Activated CD4-positive, CD25-positive, alpha-beta regulatory T cell (primary cell): ENCODE measurements around the gene LMBR1.

Experiments
- DNase-seq, 4 experiments: peaks; one replicate each; lab custom pipeline; 2025; lab: John Stamatoyannopoulos, UW

LMBR1 gene

DNA sequence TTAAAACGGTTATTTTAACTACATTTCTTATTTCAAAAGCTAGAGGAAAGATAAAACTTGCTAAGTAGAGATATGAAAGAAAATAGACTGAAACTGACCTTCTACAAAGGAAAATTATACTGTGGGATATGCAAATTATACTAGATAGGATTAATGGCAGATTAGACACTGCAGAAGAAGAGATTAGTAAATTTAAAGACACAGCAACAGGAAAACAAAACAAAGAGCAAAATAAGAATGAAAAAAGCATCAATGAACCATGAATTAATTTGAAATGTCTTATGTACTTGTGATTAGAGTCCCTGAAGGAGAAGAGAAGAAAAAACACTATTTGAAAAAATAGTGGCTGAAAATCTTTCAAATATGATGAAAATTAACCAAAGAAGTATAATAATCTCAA, 200.1 kb downstream of the LMBR1 start:
- DNase-seq, result no peak

DNA sequence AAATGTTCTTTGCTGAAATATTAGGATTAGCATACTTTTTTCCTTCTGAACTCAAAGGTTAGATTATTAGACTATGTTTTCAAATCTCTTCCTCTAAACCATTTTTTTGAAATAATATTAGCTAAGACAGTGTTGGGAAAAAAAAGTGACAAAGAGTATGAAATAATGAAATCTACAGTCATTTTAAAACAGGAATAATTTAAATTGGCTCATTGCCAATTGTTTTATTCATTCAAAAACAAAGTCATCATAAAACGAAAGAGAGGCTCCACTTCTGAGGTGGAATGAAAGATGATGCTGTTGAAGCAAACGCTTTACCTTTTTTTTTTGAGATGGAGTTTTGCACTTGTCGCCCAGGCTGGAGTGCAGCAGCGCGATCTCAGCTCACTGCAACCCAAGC, 201.2 kb downstream of the LMBR1 start:
- DNase-seq, result no peak

DNA sequence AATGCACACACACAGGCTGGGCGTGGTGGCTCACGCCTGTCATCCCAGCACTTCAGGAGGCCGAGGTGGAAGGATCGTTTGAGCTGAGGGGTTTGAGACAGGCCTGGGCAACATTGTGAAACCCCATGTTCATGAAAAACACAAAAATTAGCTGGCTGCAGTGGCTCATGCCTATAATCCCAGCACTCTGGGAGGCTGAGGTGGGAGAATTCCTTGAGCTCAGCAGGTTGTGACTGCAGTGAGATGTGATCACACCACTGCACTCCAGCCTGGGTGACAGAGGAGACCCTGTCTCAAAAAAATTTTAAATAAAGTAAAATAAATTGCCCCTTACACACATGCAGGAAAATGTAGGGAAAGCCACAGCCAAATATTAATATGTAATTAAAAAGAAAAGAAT, 208.3 kb downstream of the LMBR1 start:
- DNase-seq, result no peak

DNA sequence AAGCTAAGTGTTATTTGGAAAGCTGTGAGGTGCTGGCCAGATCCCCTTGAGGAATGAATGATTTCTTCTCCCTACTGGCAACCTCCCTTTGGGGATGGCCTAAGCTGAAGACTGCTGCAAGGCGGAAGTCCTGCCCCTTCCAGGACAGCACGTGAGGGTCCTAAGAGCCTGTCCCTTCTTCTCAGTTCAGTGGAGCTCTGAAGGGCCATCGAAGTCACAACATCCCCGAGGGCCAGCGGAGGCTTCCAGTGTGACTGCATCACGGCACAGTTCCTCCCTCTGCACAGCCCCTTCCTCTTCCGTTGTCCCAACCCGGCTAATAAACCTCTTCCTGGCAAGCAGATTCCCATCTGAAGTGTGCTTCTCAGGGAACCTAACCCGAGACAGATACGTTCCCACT, 208.7 kb downstream of the LMBR1 start:
- DNase-seq, result no peak

DNA sequence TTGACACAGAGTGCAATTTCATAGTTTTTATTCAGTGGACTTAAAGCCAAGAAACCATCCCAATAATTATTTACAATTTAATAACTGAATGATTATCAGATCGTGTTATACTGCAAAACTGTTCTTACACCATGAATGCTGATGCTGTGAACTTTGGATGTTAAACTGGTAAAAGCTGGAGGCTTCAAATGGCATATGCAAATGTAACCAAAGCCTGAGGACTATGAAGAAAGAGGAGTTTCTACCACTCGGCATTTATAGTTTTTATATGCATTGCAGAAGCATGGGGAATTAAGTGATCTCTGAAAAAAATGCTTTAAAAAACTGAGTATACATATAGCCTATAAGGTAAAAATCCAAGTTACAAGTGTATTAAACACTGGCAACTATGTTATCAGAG, 210.1 kb downstream of the LMBR1 start:
- no peak for DNase-seq

DNA sequence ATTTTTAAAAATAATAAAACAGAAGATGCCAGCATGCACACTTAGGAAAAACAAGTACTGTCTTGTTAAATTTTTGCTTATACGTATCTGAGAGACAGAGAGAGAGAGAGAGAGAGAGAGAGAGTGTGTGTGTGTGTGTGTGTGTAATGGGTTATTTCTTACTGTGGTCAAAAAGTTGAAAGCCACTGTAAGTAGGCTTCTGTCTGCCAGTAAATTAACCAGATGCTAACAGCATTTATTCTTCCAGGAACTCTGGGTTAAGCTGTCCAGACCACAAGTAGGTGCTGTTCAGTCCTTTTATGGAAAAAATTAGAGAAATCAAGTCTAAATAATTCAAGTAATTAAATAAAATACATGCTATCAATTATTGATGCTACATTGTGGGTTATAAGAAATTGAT, 212.7 kb downstream of the LMBR1 start:
- no peak for DNase-seq

DNA sequence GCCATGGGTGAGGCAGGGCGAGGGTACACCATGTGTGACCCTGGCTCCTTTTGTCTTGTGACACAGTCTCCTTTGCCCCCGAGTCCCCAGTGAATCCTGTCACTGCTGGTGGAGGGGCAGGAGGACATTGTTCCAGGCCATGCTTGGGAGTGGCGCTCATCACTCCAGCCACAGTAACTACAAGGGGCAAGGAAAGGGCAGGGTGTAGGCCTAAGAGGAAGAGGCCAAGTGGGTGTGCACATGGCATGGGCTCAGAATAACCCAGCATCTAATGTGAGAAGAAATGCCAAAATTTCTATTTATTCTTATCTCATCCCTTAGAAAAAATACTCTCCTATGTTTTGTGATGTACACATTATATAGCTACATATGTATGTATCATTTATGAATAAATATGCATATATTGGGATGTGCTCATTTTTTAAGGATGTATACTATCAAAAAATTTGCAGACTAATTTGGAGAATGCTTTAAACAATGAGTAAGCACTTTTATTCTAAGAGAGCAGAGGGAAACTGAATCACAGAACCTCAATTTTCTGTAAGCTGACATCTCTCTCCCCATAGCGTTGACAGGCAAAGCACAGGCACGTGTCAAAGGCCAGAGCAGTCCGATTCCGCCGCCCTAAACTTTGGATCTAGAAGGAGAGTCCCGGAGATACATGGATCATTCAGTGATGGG, 215.5 kb downstream of the LMBR1 start:
- DNase-seq, result no peak

DNA sequence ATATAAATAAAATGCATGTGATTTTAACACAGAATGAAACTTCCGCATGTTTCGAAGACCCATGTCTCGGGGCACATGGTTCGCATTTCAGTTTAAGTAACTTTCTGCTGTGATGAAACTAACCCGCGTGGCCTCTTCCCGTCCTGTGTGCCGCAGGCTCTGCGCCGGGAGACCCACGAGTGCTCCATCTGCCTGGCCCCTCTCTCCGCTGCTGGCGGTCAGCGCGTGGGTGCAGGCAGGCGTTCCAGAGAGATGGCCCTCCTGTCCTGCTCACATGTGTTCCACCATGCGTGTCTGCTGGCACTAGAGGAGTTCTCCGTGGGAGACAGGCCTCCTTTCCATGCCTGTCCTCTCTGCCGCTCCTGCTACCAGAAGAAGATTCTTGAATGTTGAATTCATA, 216.7 kb downstream of the LMBR1 start:
- DNase-seq, result no peak

DNA sequence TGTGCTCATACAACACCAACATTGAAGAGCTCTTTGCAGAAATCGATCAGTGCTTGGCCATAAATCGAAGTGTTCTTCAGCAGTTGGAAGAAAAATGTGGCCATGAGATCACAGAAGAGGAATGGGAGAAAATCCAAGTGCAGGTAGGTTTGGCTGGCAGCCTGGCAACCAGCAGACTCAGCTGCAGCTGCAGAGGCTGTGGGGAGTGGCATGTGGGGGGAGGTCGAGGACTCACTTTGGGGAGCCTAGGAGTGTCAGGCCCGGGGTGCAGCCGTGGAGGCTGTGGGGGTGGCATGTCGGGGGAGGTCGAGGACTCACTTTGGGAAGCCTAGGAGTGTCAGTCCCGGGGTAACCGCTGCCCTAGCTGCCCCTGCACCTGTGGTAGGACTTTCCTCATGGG, 217.3 kb downstream of the LMBR1 start:
- no peak for DNase-seq

DNA sequence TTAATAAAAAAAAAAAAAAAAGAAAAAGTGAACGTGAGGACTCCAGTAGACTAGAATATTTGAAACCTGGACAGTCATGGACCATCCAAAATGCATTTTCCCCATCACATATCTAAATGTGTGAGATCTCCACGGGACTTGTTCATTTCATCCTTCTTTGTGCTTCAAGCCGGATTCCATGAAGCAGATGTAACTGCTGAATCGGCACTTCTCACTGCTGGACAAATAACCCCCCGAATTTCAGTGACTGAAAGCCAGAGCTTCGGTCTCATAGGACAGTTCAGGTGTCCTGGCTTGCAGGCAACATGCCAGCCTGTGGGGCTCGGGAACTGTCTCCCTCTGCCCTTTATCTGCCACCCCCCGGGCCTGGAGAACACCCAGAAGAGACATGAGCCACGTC, 219.1 kb downstream of the LMBR1 start:
- no peak for DNase-seq

DNA sequence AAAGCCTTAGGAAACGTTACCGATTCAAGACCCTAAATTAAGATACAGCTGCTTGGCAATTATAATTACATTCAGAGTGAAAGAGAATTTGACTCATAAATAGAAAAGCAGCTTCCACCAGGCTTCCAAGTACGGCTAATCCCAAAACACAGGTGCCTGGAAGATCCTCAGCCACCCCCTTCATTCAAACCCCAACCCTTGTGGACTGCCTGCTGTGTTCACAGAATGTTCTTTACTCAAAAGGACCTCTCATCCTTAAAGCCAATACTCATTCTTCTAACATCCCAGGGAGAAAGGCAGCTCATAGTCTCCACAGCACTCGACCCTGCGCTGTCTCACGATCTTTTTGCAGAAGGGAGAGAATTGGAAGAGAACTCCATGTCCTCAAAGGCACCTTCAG, 219.5 kb downstream of the LMBR1 start:
- no peak for DNase-seq

DNA sequence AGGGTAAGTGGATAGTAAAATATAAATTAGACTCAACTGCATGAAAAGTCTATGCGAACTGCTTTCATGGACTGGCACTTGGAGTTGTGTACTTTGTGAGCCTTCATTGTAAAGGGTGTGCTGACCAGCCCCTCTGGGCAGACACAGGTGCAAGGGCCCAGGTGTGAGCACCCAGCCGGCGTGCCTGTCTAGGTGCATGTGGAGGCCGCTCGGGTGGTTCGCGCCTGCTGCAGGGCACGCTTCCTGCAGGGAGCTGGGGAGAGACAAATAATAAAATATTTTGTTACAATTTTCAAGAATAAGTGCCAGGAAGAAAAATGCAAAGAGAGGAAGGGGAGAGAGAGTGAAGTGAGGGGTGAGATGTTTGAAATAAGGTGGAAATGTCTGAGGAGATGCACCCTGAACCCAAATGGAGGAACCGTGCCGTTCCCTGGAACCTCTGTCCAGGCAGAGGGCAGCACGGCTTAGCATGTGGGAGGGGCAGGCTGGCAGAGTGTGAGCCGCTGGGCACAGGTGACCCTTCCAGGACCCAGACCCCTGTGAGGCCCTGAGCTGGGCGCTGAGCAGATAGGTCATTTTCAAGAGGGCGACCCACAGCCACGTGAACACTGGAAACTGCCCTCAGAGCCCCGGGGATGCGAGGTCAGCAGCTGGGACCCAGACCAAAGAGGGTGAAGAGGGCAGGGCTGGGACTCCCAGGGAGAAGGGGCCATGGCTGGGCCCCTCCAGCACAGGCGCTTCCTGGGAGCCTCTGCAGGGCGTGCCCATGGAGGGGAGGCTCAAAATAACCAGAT, 223.8 kb downstream of the LMBR1 start:
- no peak for DNase-seq

DNA sequence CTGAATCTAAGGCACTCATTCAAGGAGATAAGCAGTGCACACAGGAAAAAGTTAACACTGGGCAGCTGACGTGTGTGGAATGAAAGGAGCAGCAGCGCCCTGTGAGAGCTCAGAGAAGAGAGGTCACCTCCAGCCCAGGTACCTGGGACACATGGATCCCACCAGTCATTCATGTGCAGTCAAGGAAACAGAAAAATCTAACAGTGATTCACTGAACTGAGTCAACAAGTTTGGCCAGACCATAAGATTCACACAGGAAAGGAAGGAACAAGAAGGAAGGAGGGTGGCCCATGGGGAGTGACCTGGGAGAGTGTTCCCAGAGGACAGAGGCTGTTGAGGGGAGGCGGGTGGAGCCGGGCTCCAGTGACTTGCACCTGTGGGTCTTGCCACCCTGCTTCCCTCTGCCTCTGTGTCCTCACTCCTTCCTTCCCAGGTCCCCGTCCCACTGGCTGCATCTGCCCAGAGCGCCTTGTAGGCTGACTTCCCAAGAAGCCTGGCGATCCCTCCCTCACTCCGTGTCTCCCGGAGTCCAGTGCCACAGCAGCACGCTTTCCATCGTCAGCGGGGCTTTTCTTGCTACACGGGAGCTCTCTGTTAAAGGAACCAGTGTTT, 224.7 kb downstream of the LMBR1 start:
- no peak for DNase-seq

DNA sequence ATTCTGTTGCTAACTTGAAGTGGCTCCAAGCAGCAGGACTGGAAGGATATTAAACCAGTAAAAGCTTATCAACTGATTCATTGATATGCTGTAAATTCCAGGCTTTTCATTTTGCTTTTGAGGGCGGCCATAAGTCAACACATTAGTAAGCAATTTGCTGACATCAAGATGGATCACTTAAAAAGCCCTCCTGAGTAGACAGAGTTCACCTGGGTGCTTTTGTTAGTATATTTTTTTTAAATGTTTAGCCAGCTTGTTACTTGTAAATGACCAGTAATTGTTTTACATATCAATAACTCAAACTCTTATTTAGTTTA, 225.9 kb downstream of the LMBR1 start:
- DNase-seq, result no peak

DNA sequence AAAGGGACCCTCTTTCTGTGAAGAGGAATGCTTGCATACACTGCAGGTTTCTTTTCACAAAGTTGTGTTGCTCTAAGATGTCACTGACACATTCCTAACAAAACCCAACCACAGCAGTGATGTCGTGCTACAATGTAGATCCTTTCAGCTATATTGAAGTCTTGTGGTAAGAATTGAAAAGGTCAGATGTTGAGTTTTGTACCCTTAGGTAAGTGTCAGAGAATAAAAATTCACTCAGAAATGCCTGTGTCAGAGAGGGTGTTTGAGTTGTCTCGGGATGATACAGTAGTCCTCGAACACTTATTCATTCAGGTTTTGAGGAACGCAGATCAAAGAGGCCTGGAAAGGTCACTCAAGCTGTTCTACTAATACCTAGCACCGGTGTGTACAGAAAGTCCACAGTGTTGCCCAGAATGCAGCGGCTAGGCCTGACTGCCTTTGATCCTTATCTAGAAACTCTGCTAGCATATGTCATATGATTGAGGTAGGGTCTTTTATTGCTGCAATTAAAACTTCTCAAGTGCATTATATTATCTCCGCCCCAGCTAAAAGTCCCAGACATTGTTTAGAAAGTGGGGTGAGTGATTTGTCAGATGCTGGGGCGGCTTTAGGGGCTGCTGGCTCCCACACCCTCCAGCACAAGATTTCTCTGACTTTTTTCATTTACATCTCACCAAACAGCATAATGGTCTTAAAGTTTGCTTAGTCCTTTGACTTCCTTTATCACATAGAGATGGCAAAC, 226.4 kb downstream of the LMBR1 start:
- DNase-seq, result no peak

DNA sequence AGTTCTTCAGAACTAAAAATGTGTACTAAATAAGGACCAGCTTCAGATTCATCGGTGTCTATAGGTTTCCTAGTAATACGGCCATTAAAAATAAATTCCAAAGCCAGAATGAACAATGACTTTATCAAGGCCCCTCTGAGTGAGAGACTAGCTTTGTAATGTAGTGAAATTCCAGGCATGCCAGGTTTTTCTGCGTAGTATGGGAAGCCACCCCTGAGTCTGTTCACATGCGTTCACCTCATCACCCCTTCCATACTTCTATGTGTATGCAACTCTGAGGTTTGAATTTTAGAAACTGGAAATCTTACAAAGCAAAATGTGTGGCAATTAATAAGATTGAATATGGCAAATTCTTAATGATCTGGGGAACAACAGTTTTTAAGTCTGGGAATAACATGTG, 227.9 kb downstream of the LMBR1 start:
- no peak for DNase-seq

DNA sequence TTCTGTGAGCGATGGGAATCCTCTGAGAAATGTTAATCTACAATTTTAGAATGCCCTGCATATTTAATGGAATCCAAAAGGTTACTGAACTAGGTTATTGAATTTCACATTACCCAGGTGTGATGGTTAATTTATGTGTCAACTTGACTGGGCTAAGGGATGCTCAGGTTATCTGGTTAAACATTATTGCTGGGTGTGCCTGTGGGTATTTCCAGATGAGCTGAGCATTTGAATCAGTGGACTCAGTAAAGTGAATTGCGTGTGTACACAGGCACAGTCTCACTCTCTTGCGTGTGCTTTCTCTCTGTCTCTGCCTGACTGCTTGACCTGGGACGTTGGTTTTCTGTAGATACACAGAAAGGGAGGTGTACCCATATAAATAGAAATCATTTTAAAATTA, 230.7 kb downstream of the LMBR1 start:
- no peak for DNase-seq

DNA sequence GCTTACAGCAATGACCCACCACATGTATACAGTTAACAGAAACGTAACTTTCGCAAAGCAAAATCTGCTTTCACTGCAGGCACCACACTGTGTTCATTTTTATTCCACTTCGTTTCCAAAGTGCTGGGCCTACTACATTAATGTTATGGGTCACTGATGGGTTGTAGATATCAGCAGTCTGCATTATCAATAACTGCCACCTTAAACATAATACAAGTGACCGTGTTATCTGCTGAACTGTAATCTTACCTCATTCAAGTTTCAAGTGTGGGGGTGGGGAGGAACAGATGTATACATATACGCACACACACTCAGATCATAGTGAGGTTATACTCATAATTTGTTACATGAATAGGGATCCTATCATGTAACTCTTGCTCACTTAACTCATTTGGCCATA, 231.3 kb downstream of the LMBR1 start:
- DNase-seq, result no peak

DNA sequence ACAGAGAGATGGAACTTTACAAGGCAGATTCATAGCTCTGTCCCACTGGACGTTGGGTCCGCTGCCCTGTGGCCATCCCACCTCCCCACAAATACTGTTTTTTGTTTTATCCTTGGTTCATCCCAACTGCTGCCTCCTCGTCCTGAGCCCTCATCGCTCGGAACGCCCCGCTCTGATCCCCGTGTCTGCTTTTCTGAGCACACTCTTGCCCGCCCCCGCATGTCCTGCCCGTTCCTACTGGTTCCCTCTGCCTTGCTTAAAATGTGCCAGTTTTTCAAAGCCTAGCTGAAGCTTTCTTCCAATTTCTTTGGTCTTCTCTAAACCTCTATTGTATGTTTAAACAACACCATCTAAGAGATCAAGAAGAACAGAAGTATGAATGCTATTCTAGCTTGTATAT, 233.0 kb downstream of the LMBR1 start:
- no peak for DNase-seq

DNA sequence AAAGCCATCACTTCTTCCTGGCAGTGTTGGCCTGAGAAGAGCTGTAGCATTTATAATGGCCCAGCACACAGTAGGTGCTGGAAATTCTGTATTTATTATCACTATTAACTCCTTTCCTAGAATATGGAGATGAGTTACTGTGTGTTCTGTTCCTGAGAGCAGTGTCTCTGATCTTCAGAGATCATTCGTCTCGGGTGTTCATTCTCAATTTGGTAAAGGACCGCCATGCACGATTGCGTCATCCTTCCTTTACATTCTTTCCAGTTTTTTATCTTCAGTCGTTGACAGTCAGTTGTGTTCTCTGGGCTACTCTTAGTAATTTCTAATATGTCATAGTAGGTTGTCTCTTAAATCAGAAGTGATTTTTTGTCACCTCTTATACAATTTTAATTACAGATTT, 233.8 kb downstream of the LMBR1 start:
- DNase-seq, result no peak

DNA sequence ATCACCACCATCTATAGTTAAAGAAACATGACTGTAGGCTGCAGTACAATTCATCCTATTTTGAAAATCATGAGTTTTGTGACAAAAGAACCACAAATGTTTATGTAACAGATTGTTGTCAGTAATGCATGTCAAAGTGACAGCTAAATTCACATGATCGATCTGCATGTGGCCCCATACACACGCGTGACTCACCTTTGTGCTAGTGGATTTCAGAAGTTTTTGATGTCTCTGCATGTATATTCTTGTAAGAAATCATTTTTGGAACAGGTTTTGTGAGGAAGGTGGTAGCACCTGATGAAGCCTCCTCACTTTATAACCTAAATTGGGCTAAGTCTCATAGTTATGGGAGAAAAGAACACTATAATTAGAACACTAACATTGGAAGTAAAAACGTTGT, 235.3 kb downstream of the LMBR1 start:
- no peak for DNase-seq

DNA sequence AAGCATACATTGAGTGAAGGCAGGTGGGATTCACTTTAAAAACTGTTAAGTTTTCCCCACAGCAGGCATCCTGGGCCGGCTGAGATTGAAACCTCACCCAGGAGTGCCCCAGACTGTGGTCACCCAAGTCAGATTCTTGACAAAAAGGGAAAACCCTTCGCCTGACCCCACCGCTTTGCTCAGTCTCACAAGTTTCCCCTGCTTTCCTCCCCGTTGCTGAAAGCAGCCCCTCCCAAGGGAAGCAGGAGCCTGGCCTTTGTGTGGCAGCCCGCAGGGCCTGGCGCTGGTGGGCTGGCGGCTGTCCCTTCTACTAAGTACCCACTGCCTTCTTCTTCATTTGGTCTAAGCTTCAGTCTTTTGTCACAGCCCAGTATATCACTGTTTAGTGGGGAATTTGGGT, 236.4 kb downstream of the LMBR1 start:
- no peak for DNase-seq

DNA sequence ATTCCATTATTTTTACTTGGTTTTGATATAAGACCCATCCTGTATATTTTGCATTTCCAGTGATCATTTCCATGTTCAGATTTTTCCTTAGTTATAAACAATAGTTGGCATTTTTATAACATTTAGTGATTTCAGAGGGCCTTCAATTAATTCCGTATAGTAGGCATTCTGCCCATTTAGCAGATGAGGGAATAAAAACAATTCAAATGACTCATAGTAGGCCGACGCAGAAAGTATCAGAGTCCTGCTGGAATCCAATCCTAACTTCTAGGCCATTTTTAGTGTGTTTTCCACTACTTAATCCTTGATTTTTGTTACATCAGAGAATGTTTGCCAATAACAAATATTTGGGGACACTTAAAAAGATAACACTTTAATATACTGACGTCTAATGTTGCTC, 237.0 kb downstream of the LMBR1 start:
- no peak for DNase-seq
